Thoracic aorta (tissue), 2 donors: ENCODE data around the gene BANK1. TPM values are rescaled to one million over a fixed set of nuclear protein-coding genes. Genes with fewer than 3 reads are reported as not detected.

Experiments
- ATAC-seq: fragments of 150-250 bp; one replicate; pipeline ENCODE4 v1.8.0; 2017; ENCODE audit warnings: low read depth; ENCODE audit not compliant: insufficient number of reproducible peaks, low FRiP score
- DNase-seq: peaks from one replicate; pipeline ENCODE4 v3.0.0-alpha.2; 2020; ENCODE audit warnings: low spot score
- H3K27ac ChIP-seq, 2 donors: fragments of 200-600 bp; sonication (generic); 1 replicate in 1 of 2; 2 replicates in 1 of 2; pipeline ENCODE4 v1.5.1; 2016; ENCODE audit warnings: mild to moderate bottlenecking in 2 of 2, moderate library complexity in 2 of 2
- H3K27me3 ChIP-seq: fragments of 200-600 bp; sonication (generic); replicated peaks from 2 replicates; pipeline ENCODE4 v1.6.0; 2016; ENCODE audit warnings: mild to moderate bottlenecking; ENCODE audit not compliant: insufficient read depth
- H3K36me3 ChIP-seq: fragments of 200-600 bp; sonication (generic); one replicate; pipeline ENCODE4 v1.5.1; 2016
- H3K4me1 ChIP-seq, 2 donors: fragments of 200-600 bp; sonication (generic); 1 replicate in 1 of 2; 2 replicates in 1 of 2; pipeline versions ENCODE4 v1.5.1 to v1.6.0; 2016; ENCODE audit warnings: low read depth in 2 of 2, mild to moderate bottlenecking in 1 of 2; ENCODE audit not compliant: control insufficient read depth in 1 of 2
- H3K4me3 ChIP-seq: fragments of 200-600 bp; sonication (generic); 2 replicates; pipeline ENCODE4 v1.5.1; 2016; ENCODE audit warnings: mild to moderate bottlenecking
- H3K9me3 ChIP-seq: fragments of 200-600 bp; sonication (generic); 2 replicates; pipeline ENCODE4 v1.5.1; 2016
- total RNA-seq, 2 donors: library from RNA; depleted of rRNA; stranded (reverse); fragments of >200 nt; gene quantifications; one replicate each; pipeline versions ENCODE4 v1.1.0 to v1.2.3, GENCODE V29; 2016
- TF ChIP-seq, protein P1 (sequence below): fragments of 200-600 bp; sonication (generic); IDR thresholded peaks from one replicate; pipeline ENCODE4 v1.5.1; 2019; ENCODE audit warnings: antibody characterized with exemption

BANK1 gene
- total RNA-seq, 2 donors from 2014 or later, result 0.85 to 1.1 TPM

GRCh38 chr4:101782546-101782945, 8.0 kb upstream of the BANK1 start:
- no peak overlapping the region for H3K27ac ChIP-seq
- H3K36me3 ChIP-seq, result no peaks in the 10 kb centered on the region
- H3K9me3 ChIP-seq, result no peaks in the 10 kb centered on the region
- no peak for ATAC-seq
- H3K4me1 ChIP-seq, result no peaks in the 10 kb centered on the region
- H3K27me3 ChIP-seq, result no peaks in the 10 kb centered on the region
- TF ChIP-seq, protein P1, sequence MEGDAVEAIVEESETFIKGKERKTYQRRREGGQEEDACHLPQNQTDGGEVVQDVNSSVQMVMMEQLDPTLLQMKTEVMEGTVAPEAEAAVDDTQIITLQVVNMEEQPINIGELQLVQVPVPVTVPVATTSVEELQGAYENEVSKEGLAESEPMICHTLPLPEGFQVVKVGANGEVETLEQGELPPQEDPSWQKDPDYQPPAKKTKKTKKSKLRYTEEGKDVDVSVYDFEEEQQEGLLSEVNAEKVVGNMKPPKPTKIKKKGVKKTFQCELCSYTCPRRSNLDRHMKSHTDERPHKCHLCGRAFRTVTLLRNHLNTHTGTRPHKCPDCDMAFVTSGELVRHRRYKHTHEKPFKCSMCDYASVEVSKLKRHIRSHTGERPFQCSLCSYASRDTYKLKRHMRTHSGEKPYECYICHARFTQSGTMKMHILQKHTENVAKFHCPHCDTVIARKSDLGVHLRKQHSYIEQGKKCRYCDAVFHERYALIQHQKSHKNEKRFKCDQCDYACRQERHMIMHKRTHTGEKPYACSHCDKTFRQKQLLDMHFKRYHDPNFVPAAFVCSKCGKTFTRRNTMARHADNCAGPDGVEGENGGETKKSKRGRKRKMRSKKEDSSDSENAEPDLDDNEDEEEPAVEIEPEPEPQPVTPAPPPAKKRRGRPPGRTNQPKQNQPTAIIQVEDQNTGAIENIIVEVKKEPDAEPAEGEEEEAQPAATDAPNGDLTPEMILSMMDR, result no peak
- no peak for DNase-seq
- H3K4me3 ChIP-seq, result no peak overlapping the region

DNA sequence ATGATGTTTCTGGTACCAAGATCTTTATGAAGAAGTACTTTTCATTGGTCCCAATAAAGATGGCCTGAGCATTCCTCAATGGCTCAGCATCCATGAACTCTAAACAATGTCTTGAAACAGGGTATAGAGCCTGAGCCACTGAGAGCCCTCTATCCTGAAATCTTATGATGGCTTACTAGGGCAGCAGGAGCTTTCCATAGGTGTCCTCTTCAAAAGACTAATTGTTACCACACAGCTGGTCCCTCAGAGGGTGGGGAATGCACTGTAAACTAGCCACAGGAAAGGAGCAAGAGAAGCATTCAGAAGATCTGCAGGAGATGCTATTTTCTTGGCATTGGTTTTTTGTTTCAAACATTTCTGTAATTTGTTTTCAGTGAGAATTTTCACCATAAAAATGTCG, 5.6 kb upstream of the BANK1 start:
- TF ChIP-seq, protein P1, result no peak
- ATAC-seq (no peak), DNase-seq (no peak)

GRCh38 chr4:101785486-101785885, 5.0 kb upstream of the BANK1 start:
- Histone ChIP-seq H3K27ac (no peak overlapping the region), H3K36me3 (no peaks in the 10 kb centered on the region), H3K4me3 (no peak overlapping the region), H3K4me1 (peaks cover 0 to 2% of the 10 kb centered on the region in 2 donors), H3K27me3 (no peaks in the 10 kb centered on the region), H3K9me3 (no peaks in the 10 kb centered on the region)
- TF ChIP-seq, protein P1, result no peak
- DNase-seq (no peak), ATAC-seq (no peak)

More for the DNA sequence above, 5.6 kb upstream of the BANK1 start:
- Histone ChIP-seq H3K4me1 (no peaks in the 10 kb centered on the region), H3K4me3 (no peak overlapping the region), H3K27me3 (no peaks in the 10 kb centered on the region), H3K9me3 (no peaks in the 10 kb centered on the region), H3K36me3 (no peaks in the 10 kb centered on the region), H3K27ac (no peak overlapping the region)

DNA sequence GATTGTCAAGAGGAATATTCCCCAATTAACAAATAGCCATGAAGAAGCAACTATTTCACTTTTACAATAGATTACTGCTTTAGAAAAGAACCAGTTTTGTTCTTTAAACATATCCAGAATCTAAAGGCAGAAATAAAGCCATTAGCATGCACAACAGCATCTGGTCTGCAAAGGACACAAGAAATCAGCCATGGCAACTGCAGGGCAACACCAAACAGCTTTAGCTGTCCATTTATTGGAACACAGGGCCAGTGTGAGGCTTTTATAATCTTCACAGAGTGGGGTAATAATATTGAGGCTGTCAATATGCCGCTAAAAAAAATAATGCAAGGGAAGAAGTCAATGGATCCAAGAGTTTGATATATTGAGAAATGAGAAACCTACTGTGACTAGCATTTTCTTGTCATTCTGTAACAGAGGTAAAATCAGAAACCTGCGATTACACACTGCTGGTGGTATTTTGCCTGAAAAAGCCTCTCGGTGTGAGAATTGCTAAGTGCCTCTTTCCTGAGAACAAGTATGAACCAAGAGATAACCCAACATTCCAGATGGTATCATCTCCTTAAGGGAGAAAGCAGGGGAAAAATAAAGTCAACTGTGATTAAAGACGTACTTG, 2.7 kb upstream of the BANK1 start:
- no peak for DNase-seq
- Histone ChIP-seq H3K4me3 (no peak overlapping the region), H3K4me1 (peaks cover 0 to 8% of the 10 kb centered on the region in 2 donors), H3K27me3 (no peaks in the 10 kb centered on the region), H3K36me3 (no peaks in the 10 kb centered on the region), H3K27ac (no peak overlapping the region), H3K9me3 (no peaks in the 10 kb centered on the region)
- TF ChIP-seq, protein P1, result no peak
- ATAC-seq, result no peak

- H3K27me3 ChIP-seq, result no peaks in the 10 kb centered on the region
- no peaks in the 10 kb centered on the region for H3K9me3 ChIP-seq
- TF ChIP-seq, protein P1, result no peak
- no peak overlapping the region for H3K27ac ChIP-seq
- ATAC-seq (no peak), DNase-seq (no peak)
- H3K36me3 ChIP-seq, result no peaks in the 10 kb centered on the region
- H3K4me1 ChIP-seq, result peaks cover 0 to 8% of the 10 kb centered on the region in 2 donors
- peak overlapping the region; percentile 71 for H3K4me3 ChIP-seq
Observed at GRCh38 chr4:101791182-101791558, 640 bp downstream of the BANK1 start.
